Panc1 (cell line): ENCODE data around the gene DDX41.

Source experiments
- CTCF ChIP-seq: fragments of 450-650 bp; IDR thresholded peaks from 2 replicates; pipeline ENCODE4 v1.5.1; 2017; ENCODE audit warnings: mild to moderate bottlenecking
- POLR2AphosphoS5 ChIP-seq: IDR thresholded peaks from 2 replicates; pipeline ENCODE4 v1.6.1; 2012; ENCODE audit warnings: mild to moderate bottlenecking, low read depth, low read length, moderate library complexity
- REST ChIP-seq, 2 experiments: IDR thresholded peaks; 2 replicates each; pipeline ENCODE4 v1.6.1; 2011 to 2012; ENCODE audit warnings: low read depth in 2 of 2, control low read depth in 1 of 2, low read length in 1 of 2, mild to moderate bottlenecking in 1 of 2, moderate library complexity in 1 of 2; ENCODE audit not compliant: insufficient read depth in 1 of 2
- SIN3A ChIP-seq: IDR thresholded peaks from 2 replicates; pipeline ENCODE4 v1.6.1; 2012; ENCODE audit warnings: low read depth, mild to moderate bottlenecking, low read length, moderate library complexity, borderline replicate concordance; ENCODE audit not compliant: insufficient read depth
- TCF7L2 ChIP-seq: IDR thresholded peaks from 2 replicates; pipeline ENCODE4 v1.6.1; 2011; ENCODE audit warnings: mild to moderate bottlenecking, low read depth, low read length, inconsistent platforms

- TF ChIP-seq CTCF = no peak; the same call in 1 of the 2 replicates
- TF ChIP-seq REST (IDR thresholded peaks at IDR 0.05; ENCODE audit: insufficient read depth in 1 of 2, low read depth in 2 of 2, low read length in 1 of 2) = no peak
- TF ChIP-seq POLR2AphosphoS5 = no peak
- TF ChIP-seq SIN3A = no peak
- TF ChIP-seq TCF7L2 = no peak
Measured at GRCh38 chr5:177487975-177488374, 28.8 kb downstream of the DDX41 start.
